MM.1S (cell line): ENCODE results near the gene PCNX3.

ENCODE experiments used
- DNase-seq: peaks from one replicate; pipeline ENCODE4 v3.0.0-alpha.2; 2015
- H2AFZ ChIP-seq: fragments of 300-600 bp; sonication (generic); 2 replicates; pipeline ENCODE4 v1.6.0; 2016; ENCODE audit warnings: antibody characterized with exemption, low read length
- H3F3A ChIP-seq: fragments of 300-600 bp; sonication (generic); 2 replicates; pipeline ENCODE4 v1.6.1; 2016; ENCODE audit warnings: mild to moderate bottlenecking, antibody characterized with exemption, low read length, moderate library complexity, mixed read lengths; ENCODE audit not compliant: insufficient read depth
- H3K27ac ChIP-seq: fragments of 300-600 bp; sonication (generic); 2 replicates; pipeline ENCODE4 v1.5.1; 2016; ENCODE audit warnings: mild to moderate bottlenecking, low read length
- H3K27me3 ChIP-seq: fragments of 300-600 bp; sonication (generic); replicated peaks from 2 replicates; pipeline ENCODE4 v1.6.0; 2016; ENCODE audit warnings: low read length; ENCODE audit not compliant: insufficient read depth
- H3K36me3 ChIP-seq: fragments of 300-600 bp; sonication (generic); replicated peaks from 2 replicates; pipeline ENCODE4 v1.6.1; 2016; ENCODE audit warnings: mild to moderate bottlenecking, low read length, mixed read lengths; ENCODE audit not compliant: insufficient read depth
- H3K4me1 ChIP-seq: fragments of 300-600 bp; sonication (generic); 2 replicates; pipeline ENCODE4 v1.6.1; 2016; ENCODE audit warnings: low read length, mixed read lengths
- H3K4me2 ChIP-seq: fragments of 300-600 bp; sonication (generic); 2 replicates; pipeline ENCODE4 v1.6.0; 2016; ENCODE audit warnings: low read depth, low read length
- H3K4me3 ChIP-seq: fragments of 300-600 bp; sonication (generic); 2 replicates; pipeline ENCODE4 v1.5.1; 2016; ENCODE audit warnings: low read length, mixed read lengths
- H3K79me2 ChIP-seq: fragments of 300-600 bp; sonication (generic); 2 replicates; pipeline ENCODE4 v1.6.1; 2016; ENCODE audit warnings: mixed run types, low read length, mixed read lengths
- H3K9ac ChIP-seq: fragments of 300-600 bp; sonication (generic); 2 replicates; pipeline ENCODE4 v1.6.1; 2016; ENCODE audit warnings: low read length, mixed read lengths
- H3K9me2 ChIP-seq: fragments of 300-600 bp; sonication (generic); replicated peaks from 2 replicates; pipeline ENCODE4 v1.6.1; 2016; ENCODE audit warnings: mild to moderate bottlenecking, low read length, mixed read lengths; ENCODE audit not compliant: insufficient read depth
- H3K9me3 ChIP-seq: fragments of 300-600 bp; sonication (generic); replicated peaks from 2 replicates; pipeline ENCODE4 v1.6.1; 2016; ENCODE audit warnings: mild to moderate bottlenecking, low read length, mixed read lengths; ENCODE audit not compliant: insufficient read depth
- H4K20me1 ChIP-seq: fragments of 300-600 bp; sonication (generic); 2 replicates; pipeline ENCODE4 v1.6.1; 2016; ENCODE audit warnings: mild to moderate bottlenecking, low read length, moderate library complexity, mixed read lengths; ENCODE audit not compliant: insufficient read depth
- CTCF ChIP-seq: fragments of 300-600 bp; sonication (generic); IDR thresholded peaks from 2 replicates; pipeline ENCODE4 v1.5.1; 2016; ENCODE audit warnings: antibody characterized with exemption, low read length, mixed read lengths
- EZH2 ChIP-seq: fragments of 300-600 bp; sonication (generic); optimal IDR thresholded peaks from 2 replicates; pipeline ENCODE3; 2017; ENCODE audit warnings: low read depth, mild to moderate bottlenecking, antibody characterized with exemption, low read length, mixed read lengths
- EZH2phosphoT487 ChIP-seq: fragments of 300-600 bp; sonication (generic); IDR thresholded peaks from 2 replicates; pipeline ENCODE4 v1.6.1; 2018; ENCODE audit warnings: antibody characterized with exemption, low read length

Gene PCNX3

GRCh38 chr11:65663639-65664200 is 48.1 kb downstream of the PCNX3 start:
- Histone ChIP-seq H3K9me2 (no peaks in the 10 kb centered on the region), H3K9ac (peak overlapping the region; percentile 77), H3F3A (peaks cover 13% of the 10 kb centered on the region), H3K36me3 (0 out of 2 replicates have a peak, but pooled peaks cover 5% of the 10 kb centered on the region), H3K4me1 (peaks cover 9% of the 10 kb centered on the region; the same call in 1 of the 2 replicates), H3K79me2 (peaks cover 37% of the 10 kb centered on the region), H3K9me3 (no peaks in the 10 kb centered on the region), H2AFZ (peak overlapping the region; percentile 84), H3K4me3 (peak overlapping the region; percentile 89), H3K4me2 (peak overlapping the region; percentile 92), H3K27ac (peak overlapping the region; percentile 77), H4K20me1 (no peaks in the 10 kb centered on the region), H3K27me3 (no peaks in the 10 kb centered on the region)
- TF ChIP-seq EZH2phosphoT487 = no peak
- no peak for TF ChIP-seq CTCF
- TF ChIP-seq EZH2 = no peak
- DNase-seq = no peak

DNA sequence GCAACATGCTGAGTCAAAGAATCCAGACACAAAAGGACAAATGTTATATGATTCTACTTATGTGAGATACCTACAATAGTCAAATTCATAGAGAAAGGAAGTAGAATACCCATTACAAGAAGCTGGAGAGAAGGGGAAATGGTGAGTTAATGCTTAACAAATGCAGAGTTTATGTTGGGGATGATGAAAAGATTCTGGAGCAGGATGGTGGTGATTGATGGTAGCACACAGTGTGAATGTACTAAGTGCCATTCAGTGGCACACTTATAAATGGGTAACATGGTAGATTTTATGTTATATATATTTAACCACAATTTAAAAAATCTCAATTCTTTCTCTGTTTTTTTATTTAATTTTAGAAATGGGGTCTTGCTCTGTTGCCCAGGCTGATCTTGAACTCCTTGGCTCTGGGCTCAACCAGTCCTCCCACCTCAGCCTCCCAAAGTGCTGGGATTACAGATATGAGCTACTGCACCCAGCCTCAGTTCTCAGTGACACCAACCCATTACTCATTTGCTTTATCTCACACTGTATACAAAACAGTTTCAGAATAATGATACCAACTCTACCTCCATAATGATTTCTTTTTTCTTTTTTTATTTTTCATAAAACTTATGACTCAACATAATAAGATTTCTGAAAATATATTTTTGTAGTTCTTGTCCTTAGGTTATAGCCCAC is 56.7 kb downstream of the PCNX3 start:
- no peaks in the 10 kb centered on the region for H3K27me3 ChIP-seq
- no peak overlapping the region for H3K4me3 ChIP-seq
- no peaks in the 10 kb centered on the region for H3K79me2 ChIP-seq
- H3K9me2 ChIP-seq = no peaks in the 10 kb centered on the region
- no peaks in the 10 kb centered on the region for H3K36me3 ChIP-seq
- no peak for TF ChIP-seq EZH2
- TF ChIP-seq EZH2phosphoT487 = no peak
- TF ChIP-seq CTCF = no peak
- H3K9ac ChIP-seq = no peak overlapping the region
- no peak overlapping the region for H3K4me2 ChIP-seq
- H4K20me1 ChIP-seq = no peaks in the 10 kb centered on the region
- no peak overlapping the region for H2AFZ ChIP-seq
- no peaks in the 10 kb centered on the region for H3K4me1 ChIP-seq
- DNase-seq = no peak
- H3K9me3 ChIP-seq = no peaks in the 10 kb centered on the region
- H3K27ac ChIP-seq = no peak overlapping the region
- no peaks in the 10 kb centered on the region for H3F3A ChIP-seq

GRCh38 chr11:65672982-65673381 is 57.4 kb downstream of the PCNX3 start:
- no peaks in the 10 kb centered on the region for H3K9me3 ChIP-seq
- no peak overlapping the region for H2AFZ ChIP-seq
- H3K27ac ChIP-seq = no peak overlapping the region
- no peaks in the 10 kb centered on the region for H3K79me2 ChIP-seq
- H3K36me3 ChIP-seq = no peaks in the 10 kb centered on the region
- no peak for DNase-seq
- no peak overlapping the region for H3K4me3 ChIP-seq
- no peaks in the 10 kb centered on the region for H3K9me2 ChIP-seq
- H3K4me1 ChIP-seq = no peaks in the 10 kb centered on the region
- H3F3A ChIP-seq = no peaks in the 10 kb centered on the region
- H3K27me3 ChIP-seq = no peaks in the 10 kb centered on the region
- TF ChIP-seq EZH2 (no peak), EZH2phosphoT487 (no peak), CTCF (no peak)
- H3K9ac ChIP-seq = no peak overlapping the region
- no peaks in the 10 kb centered on the region for H4K20me1 ChIP-seq
- H3K4me2 ChIP-seq = no peak overlapping the region
